Mesothelial cell of epicardium (in vitro differentiated cells): ENCODE results near the gene CEACAM1. TPM values are rescaled to one million over a fixed set of nuclear protein-coding genes. Genes with fewer than 3 reads are reported as not detected.

ENCODE experiments used
- DNase-seq, 2 experiments: peaks; one replicate each; pipeline ENCODE4 v3.0.0; 2021; ENCODE audit warnings: low spot score in 2 of 2; ENCODE audit not compliant: unreplicated experiment in 2 of 2
- H3K27ac Mint-ChIP-seq: 2 replicates; pipeline ENCODE4 v1.8.0; 2021; ENCODE audit warnings: mixed read lengths
- H3K27me3 Mint-ChIP-seq: 2 replicates; pipeline ENCODE4 v1.8.0; 2021; ENCODE audit warnings: low read depth, mixed read lengths
- H3K36me3 Mint-ChIP-seq: 2 replicates; pipeline ENCODE4 v1.8.0; 2021; ENCODE audit warnings: mixed read lengths
- H3K4me1 Mint-ChIP-seq: 2 replicates; pipeline ENCODE4 v1.8.0; 2021; ENCODE audit warnings: mixed read lengths
- H3K4me3 Mint-ChIP-seq: 2 replicates; pipeline ENCODE4 v1.8.0; 2021; ENCODE audit warnings: mild to moderate bottlenecking, moderate library complexity, mixed read lengths
- H3K9me3 Mint-ChIP-seq: 2 replicates; pipeline ENCODE4 v1.8.0; 2021; ENCODE audit warnings: mixed read lengths
- total RNA-seq: library from RNA; stranded (reverse); gene quantifications from 3 replicates; pipeline ENCODE4 v1.2.1, GENCODE V29; 2021
- TF ChIP-seq, protein P1 (sequence below): fragments of 200-600 bp; sonication (generic); IDR thresholded peaks from one replicate; pipeline ENCODE4 v1.5.0; 2021; ENCODE audit warnings: antibody characterized with exemption; ENCODE audit not compliant: unreplicated experiment

Gene CEACAM1
- total RNA-seq, 1 donor from 2014 or later = 1.3 TPM

DNA sequence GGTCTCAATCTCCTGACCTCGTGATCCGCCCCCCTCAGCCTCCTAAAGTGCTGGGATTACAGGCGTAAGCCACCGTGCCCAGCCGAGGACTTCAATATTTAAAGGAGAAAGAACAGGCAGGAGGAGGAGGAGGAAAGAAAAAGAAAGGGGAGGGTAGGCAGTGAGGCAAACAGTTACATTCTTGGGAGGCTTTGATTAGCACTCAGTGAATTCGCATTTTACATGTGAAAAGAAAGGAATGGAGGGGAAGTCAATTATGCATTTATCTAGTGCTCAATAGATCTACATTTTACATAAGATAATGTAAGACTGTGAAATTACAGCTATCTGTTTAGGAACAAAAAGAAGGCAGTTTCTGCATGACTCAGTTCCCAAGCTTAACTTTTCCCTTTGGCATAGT lies 54.6 kb downstream of the CEACAM1 start:
- DNase-seq = no peak

GRCh38 chr19:42472402-42473147 lies 55.7 kb downstream of the CEACAM1 start:
- Mint-ChIP-seq H3K4me1 (peaks cover 2% of the 10 kb centered on the region), H3K36me3 (no peaks in the 10 kb centered on the region), H3K27me3 (peaks cover 19% of the 10 kb centered on the region), H3K9me3 (no peaks in the 10 kb centered on the region), H3K4me3 (no peak overlapping the region), H3K27ac (no peak overlapping the region)
- no peak for DNase-seq
- TF ChIP-seq, protein P1, sequence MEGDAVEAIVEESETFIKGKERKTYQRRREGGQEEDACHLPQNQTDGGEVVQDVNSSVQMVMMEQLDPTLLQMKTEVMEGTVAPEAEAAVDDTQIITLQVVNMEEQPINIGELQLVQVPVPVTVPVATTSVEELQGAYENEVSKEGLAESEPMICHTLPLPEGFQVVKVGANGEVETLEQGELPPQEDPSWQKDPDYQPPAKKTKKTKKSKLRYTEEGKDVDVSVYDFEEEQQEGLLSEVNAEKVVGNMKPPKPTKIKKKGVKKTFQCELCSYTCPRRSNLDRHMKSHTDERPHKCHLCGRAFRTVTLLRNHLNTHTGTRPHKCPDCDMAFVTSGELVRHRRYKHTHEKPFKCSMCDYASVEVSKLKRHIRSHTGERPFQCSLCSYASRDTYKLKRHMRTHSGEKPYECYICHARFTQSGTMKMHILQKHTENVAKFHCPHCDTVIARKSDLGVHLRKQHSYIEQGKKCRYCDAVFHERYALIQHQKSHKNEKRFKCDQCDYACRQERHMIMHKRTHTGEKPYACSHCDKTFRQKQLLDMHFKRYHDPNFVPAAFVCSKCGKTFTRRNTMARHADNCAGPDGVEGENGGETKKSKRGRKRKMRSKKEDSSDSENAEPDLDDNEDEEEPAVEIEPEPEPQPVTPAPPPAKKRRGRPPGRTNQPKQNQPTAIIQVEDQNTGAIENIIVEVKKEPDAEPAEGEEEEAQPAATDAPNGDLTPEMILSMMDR = no peak

More for the DNA sequence above, 54.6 kb downstream of the CEACAM1 start:
- TF ChIP-seq, protein P1 = no peak
- no peaks in the 10 kb centered on the region for H3K9me3 Mint-ChIP-seq
- H3K4me3 Mint-ChIP-seq = no peak overlapping the region
- peaks cover 19% of the 10 kb centered on the region for H3K27me3 Mint-ChIP-seq
- no peak overlapping the region for H3K27ac Mint-ChIP-seq
- peaks cover 2% of the 10 kb centered on the region for H3K4me1 Mint-ChIP-seq
- no peaks in the 10 kb centered on the region for H3K36me3 Mint-ChIP-seq

DNA sequence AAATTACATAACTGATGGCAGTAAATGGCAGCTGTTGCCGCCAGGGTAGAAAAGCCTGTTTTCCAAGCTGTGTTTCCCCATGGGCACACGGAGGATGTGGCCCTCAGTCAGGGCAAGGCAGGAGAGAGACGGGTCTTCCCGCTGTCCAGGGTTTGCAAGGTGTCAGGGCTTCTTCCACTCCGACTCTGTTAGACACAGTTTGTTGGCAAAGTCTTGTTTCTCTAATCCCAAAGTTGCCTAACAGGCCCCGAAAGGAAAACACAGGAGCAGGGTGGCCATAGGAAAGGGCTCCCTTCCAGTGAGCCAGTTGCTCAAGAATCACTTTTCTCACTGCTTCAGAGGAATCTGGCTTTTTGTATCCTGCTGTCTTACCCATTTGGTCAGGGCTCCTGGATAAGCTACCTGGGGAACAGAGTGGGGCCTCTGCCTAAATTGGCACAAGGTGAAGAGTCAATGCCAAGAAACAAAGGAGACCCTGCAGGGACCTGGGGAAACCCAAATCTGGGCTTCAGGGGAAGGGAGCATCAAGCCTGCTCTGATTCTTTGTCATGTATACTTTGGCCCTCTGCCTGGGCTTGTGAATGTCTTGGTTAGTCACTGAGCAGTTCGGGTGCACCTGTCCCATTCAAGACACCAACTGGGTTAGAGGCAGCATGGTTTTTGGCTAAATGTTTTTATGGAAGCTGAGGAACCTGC lies 56.6 kb downstream of the CEACAM1 start:
- H3K27ac Mint-ChIP-seq = no peak overlapping the region
- H3K27me3 Mint-ChIP-seq = peaks cover 19% of the 10 kb centered on the region
- TF ChIP-seq, protein P1 = no peak
- H3K36me3 Mint-ChIP-seq = no peaks in the 10 kb centered on the region
- H3K4me3 Mint-ChIP-seq = no peak overlapping the region
- H3K4me1 Mint-ChIP-seq = peaks cover 8% of the 10 kb centered on the region
- no peak for DNase-seq
- H3K9me3 Mint-ChIP-seq = no peaks in the 10 kb centered on the region

DNA sequence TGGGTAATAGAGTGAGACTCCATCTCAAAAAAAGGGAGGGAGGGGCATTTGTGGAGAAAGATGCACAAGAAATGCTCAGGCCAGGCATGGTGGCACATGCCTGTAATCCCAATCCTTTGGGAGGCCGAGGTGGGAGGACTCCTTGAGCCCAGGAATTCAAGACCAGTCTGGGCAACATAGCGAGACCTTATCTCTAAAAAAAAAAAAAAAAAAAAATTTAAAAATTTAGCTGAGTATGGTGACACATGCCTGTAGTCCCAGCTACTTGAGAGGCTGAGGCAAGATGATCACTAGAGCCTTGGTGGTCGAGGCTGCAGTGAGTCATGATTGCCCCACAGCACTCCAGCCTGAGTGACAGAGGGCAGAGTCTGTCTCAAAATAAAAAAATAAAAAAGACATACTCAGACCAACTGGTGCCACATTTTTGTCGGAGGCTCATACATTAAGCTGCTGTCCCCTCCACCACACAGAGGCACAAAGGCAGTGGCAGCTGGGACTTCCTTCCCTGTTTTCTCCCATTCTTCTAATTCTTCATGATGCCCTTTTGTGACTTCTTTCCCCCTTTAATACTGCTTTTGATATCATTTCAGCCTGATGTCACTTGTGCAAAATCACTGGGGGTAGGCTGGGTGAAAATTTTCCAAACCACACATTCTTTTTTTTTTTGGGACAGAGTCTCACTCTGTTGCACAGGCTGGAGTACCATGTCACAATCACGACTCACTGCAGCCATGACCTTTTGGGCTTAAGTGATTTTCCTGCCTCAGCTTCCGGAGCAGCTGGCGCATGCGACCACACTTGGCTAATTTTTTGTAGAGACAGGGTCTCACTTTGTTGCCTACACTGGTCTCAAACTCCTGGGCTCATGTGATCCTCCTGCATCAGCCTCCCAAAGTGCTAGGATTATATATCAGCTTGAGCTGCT lies 58.7 kb downstream of the CEACAM1 start:
- peaks cover 12% of the 10 kb centered on the region for H3K27me3 Mint-ChIP-seq
- H3K4me1 Mint-ChIP-seq = peaks cover 13% of the 10 kb centered on the region
- TF ChIP-seq, protein P1 = no peak
- H3K27ac Mint-ChIP-seq = no peak overlapping the region
- H3K36me3 Mint-ChIP-seq = no peaks in the 10 kb centered on the region
- no peak for DNase-seq
- H3K4me3 Mint-ChIP-seq = no peak overlapping the region
- H3K9me3 Mint-ChIP-seq = no peaks in the 10 kb centered on the region

- no peak overlapping the region for H3K27ac Mint-ChIP-seq
- H3K27me3 Mint-ChIP-seq = peaks cover 8% of the 10 kb centered on the region
- H3K4me1 Mint-ChIP-seq = peaks cover 12% of the 10 kb centered on the region
- no peaks in the 10 kb centered on the region for H3K9me3 Mint-ChIP-seq
- H3K4me3 Mint-ChIP-seq = no peak overlapping the region
- no peak for DNase-seq
- TF ChIP-seq, protein P1 = no peak
- H3K36me3 Mint-ChIP-seq = no peaks in the 10 kb centered on the region
Observed at GRCh38 chr19:42468273-42468796, 59.9 kb downstream of the CEACAM1 start.
